ES-I3 (cell line): Measurements from ENCODE around the gene KRT8.

Experiments
- H3K36me3 ChIP-seq: 2 replicates; pipeline ENCODE4 v1.6.1; 2013; ENCODE audit warnings: mild to moderate bottlenecking, low read length, control low read depth, moderate library complexity; ENCODE audit not compliant: insufficient read depth
- H3K4me1 ChIP-seq: 2 replicates; pipeline ENCODE4 v1.6.1; 2013; ENCODE audit warnings: mild to moderate bottlenecking, control low read depth, low read length; ENCODE audit not compliant: insufficient read depth
- H3K9ac ChIP-seq: 2 replicates; pipeline ENCODE4 v1.6.1; 2013; ENCODE audit warnings: low read depth, mild to moderate bottlenecking, low read length, moderate library complexity
- H3K9me3 ChIP-seq: 2 replicates; pipeline ENCODE4 v1.6.1; 2013; ENCODE audit warnings: mild to moderate bottlenecking, low read length, moderate library complexity; ENCODE audit not compliant: control insufficient read depth, insufficient read depth

KRT8 gene

DNA sequence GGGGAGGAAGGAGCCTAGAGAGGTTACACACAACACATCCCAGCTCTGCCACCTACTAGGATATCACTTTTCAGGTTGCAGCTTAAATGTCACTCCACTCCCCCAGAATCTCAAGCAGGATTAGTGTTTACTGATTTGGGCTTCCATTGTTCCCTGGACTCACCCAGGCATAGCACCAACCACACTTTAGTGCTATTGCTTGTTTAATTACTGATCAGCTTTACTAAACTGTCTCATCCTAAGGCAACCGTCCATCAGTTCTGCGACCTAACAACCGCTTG lies 38.0 kb upstream of the KRT8 start:
- Histone ChIP-seq H3K4me1 (peaks cover 48% of the 10 kb centered on the region), H3K9ac (no peak overlapping the region)

DNA sequence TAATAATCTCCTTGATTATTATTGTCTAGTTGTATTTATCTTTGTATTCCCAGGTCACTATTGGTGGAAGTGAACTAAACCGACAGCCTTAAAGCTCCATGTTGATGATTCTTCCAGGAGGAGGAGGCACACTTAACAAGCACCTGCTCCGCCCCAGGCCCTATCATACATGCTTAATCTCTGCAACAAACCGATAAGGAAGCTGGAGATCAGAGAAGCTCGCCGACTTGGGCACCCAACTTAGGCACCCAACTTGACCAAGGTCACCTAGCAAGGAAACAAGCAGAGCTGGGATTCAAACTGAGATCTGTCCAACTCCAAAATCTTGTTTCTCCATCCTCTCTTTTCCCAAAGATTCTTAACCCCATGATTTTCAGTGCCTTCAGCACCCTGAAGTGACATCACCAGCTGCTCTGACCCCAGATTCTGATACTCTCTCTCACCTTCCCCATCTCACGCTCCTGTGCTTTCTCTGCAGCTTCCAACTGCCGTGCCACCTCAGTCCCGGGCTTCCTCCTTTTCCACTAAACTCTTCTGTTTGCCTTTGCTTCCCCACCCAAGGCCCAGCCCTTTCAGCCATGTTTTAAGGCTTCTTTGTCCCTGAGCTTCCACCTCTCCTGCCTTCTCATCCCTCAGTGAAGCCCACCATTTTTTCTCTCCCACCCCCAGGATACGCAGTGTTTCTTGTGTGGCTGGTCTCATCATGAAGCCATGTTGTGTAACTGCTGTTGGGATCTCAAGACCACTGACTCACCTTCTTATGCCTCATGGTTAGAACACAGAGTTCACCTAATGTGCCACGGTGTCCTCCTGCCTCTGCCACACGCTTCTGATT lies 37.4 kb upstream of the KRT8 start:
- H3K4me1 ChIP-seq: peaks cover 43% of the 10 kb centered on the region
- H3K36me3 ChIP-seq: no peaks in the 10 kb centered on the region
- H3K9me3 ChIP-seq: no peaks in the 10 kb centered on the region
- H3K9ac ChIP-seq: no peak overlapping the region

More for the DNA sequence above, 38.0 kb upstream of the KRT8 start:
- no peaks in the 10 kb centered on the region for H3K36me3 ChIP-seq
- H3K9me3 ChIP-seq: no peaks in the 10 kb centered on the region

DNA sequence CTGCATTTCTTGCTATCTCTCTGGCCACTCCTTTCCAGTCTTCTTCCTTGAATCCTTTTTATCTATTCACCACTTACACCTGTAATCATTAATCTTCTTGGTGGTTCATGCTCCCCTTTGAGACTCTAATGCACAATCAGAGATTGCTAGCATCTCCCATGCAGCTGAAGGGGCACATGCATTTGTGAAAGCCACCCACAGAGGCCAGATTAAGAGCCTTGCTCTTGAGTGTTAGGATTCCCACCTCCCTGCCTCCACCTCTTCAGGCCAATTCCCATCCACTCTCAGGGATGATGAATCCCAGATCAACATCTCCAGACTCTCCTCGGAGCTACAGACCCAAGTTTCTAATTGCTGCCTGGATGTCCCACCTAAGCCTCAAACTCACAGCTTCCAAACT lies 24.7 kb upstream of the KRT8 start:
- Histone ChIP-seq H3K9ac (no peak overlapping the region), H3K36me3 (no peaks in the 10 kb centered on the region), H3K4me1 (peaks cover 28% of the 10 kb centered on the region), H3K9me3 (no peaks in the 10 kb centered on the region)

DNA sequence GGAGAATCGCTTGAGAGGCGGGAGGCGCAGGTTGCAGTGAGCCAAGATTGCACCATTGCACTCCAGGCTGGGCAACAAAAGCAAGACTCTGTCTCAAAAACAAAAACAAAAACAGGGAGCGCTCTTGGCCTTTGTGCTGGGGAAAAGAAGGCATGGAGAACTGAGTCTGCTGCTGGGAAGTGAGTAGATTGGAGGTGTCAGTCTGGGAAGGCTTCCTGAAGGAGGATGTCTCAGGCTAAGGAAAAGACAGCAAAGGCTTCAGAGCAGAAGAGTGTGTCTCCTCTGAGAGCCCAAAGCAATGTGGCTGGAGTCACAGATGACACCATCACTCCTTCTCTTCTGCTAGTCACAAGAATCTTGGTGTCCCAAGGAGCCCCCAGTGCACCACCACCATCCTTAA lies 23.1 kb upstream of the KRT8 start:
- Histone ChIP-seq H3K4me1 (peaks cover 29% of the 10 kb centered on the region), H3K36me3 (no peaks in the 10 kb centered on the region), H3K9me3 (no peaks in the 10 kb centered on the region), H3K9ac (no peak overlapping the region)

DNA sequence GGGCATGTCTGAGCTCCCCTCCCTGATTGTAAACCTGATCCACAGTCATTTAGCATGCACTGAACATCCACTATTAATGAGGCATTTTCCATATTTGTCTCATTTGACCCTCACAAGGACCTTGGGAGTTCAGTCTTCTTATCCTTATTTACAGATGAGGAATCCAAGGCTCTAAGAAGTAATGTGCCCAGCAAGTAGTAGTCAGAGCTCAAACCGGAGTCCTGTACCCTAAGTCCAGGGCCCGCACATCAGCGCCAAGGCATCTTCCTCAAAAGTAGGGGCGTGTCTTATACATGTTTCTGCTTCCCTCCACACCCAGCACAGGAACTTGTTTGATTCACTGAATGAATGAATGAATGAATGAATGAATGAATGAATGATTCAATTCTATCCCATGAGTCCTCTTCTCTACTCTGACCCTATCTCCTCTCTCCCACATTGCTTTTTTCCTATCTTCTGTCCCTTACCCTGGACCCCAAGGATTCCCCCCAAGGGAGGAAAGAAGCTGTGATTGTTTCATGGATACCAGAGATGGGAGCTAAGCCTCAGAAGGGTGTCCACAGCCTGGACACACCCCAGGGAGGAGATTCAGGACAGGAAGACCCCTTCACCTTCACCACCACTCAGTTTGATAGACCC lies 21.8 kb upstream of the KRT8 start:
- Histone ChIP-seq H3K9ac (no peak overlapping the region), H3K4me1 (peaks cover 29% of the 10 kb centered on the region), H3K36me3 (no peaks in the 10 kb centered on the region), H3K9me3 (no peaks in the 10 kb centered on the region)

DNA sequence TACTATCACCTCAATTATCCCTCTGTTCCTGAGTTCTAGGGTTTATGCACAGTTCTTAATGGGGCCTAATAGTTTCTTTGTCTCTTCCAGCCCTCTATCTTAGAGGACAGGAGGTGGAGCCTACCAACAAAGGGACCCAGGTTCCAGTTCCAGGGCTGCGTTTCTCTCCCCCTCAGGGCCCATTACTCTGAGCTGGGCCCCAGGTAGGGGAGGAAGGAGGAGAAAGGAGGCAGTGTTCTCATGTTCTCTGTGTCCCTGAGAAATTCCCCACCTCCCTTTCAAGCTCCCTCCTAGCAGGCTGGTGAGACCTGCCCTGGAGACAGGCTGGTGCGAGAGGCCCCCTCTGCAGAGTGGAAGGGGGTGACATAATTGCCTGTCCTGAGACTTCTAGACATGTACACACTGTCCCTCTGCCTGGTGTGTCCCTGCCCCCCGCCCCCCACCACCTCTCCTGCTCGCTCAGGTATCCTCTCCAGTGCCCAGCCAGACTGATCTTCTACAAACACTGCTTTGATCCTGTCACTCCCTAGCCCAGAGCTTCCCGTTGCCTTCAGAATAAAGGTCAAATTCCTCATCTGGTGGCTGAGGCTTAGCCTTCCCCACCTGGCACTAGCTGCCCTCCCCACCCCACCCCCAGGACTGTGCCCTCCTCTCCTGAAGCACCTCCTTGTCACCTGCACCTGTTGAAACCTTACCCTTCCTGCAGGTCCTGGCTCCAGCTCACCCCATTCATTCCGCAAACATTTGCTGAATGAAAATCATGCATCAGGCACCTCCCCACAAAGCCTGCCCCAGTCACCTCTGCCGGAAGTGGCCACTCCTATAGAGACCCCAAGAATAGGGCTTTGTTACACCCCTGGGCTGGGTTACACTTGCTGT lies 21.1 kb upstream of the KRT8 start:
- H3K9ac ChIP-seq: no peak overlapping the region
- no peaks in the 10 kb centered on the region for H3K9me3 ChIP-seq
- H3K36me3 ChIP-seq: no peaks in the 10 kb centered on the region
- peaks cover 34% of the 10 kb centered on the region for H3K4me1 ChIP-seq

DNA sequence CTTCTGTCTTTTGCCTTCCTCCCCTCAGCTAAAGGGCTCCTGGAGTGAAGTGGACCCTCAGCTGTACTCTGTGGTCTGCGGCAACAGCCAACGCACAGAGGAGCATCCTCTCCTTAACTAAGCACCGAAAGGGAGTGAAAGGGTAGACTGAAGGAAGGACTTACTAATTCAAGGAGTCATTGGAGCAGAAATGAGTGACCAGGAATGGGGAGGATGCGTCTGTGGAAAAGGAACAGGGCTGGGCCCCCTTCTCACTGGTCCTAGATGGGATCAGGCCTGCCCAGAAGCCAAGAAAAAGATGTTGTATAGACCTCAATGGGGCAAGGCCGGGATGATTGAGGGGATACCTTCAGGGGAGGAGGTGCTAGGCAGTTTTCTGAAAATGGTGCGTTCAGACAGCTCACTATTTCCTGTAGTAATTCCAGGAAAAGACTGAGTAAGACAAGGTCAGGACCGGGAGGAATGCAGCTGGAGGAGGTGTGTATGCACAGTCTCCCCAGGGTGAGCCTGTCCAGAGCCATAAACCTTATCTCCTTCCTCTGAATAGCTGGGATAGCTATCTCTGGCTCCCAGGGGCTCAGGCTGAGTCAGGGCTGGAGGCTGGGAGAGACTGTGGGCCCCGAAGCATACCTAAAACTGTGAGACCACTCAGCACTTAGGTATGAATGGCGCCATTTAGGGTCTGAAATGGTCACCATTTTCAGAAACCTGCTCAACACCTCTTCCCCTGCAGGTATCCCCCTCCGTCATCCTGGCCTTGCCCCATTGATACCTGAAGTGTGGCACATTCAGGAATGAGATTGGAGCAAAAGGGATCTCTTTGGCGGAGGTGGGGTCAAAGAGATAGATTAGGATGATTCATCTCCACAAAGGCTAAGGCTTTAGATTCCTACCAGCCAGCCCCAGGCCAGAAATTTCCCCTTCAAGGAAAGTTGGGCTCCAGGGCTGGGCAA lies 20.2 kb upstream of the KRT8 start:
- Histone ChIP-seq H3K9me3 (no peaks in the 10 kb centered on the region), H3K4me1 (peaks cover 39% of the 10 kb centered on the region), H3K36me3 (no peaks in the 10 kb centered on the region), H3K9ac (no peak overlapping the region; the same call in 1 of the 2 replicates)

DNA sequence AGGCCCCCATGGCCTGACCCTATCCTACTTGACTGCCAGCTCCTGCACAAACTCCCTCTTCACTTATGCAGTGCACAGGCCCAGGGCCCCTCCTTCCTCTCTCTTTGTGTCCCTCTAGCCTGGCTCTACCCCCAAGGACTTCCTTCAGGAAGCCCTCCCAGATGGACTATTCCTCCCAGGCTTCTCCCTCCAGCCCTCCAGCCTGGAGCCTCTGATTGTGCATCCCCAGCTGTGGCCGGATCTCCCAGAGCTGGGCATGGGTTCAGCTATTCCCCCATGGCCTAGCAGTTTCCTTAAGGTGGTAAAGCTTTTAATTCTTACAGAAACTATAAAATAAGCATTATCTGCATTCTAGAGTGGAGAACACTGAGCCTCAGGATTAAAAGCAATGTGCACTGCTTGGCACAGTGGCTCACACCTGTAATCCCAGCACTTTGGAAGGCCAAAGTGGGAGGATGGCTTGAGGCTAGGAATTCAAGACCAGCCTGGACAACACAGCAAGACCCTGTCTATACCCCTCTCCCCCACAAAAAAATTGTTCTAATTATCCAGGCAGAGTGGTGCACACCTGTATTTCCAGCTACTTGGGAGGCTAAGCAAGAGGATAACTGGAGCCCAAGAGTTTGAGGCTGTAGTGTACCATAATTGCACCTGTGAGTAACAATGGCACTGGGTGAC lies 16.8 kb upstream of the KRT8 start:
- H3K9ac ChIP-seq: no peak overlapping the region
- no peaks in the 10 kb centered on the region for H3K9me3 ChIP-seq
- H3K36me3 ChIP-seq: no peaks in the 10 kb centered on the region
- H3K4me1 ChIP-seq: peaks cover 32% of the 10 kb centered on the region

DNA sequence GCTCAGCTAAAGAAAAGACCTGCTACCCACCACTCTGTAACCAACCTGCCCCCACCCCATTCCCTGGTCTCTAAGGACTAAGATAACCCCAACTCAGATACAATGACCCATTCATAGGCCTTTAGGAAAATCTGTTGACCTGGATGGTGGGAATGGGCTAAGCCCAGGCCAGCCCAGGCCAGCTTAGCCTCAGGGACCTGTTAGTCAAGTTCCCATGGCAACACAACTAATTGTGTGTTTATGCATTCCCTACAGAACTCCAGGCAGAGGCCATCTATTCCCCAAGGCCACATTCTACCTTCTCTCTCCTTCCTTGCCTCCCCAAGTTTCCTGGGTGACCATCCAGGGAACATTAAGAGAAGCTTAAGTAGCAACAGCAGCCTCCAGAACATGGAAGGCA lies 16.1 kb upstream of the KRT8 start:
- no peaks in the 10 kb centered on the region for H3K9me3 ChIP-seq
- no peaks in the 10 kb centered on the region for H3K36me3 ChIP-seq
- peaks cover 25% of the 10 kb centered on the region for H3K4me1 ChIP-seq
- H3K9ac ChIP-seq: no peak overlapping the region

DNA sequence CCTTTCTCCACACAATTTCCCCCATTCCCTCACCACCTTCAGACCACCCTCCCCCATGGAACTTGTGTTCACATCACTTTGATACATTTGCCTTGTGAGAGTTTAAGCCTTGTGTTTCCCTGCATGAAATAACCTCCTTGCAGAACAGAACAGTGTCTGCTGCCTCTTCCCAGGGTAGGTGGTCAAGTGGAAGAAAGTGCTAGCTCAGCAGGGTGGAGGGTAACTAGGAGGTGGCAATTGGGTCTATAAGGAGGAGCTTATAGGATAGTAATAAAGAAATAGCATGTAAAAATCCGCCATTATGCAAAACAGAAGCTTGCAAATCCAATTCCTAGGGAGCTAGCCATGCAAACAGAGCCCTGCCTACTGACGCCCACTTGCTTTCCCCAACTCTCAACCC lies 13.9 kb upstream of the KRT8 start:
- Histone ChIP-seq H3K9me3 (no peaks in the 10 kb centered on the region), H3K36me3 (no peaks in the 10 kb centered on the region), H3K9ac (no peak overlapping the region), H3K4me1 (peaks cover 10% of the 10 kb centered on the region)

DNA sequence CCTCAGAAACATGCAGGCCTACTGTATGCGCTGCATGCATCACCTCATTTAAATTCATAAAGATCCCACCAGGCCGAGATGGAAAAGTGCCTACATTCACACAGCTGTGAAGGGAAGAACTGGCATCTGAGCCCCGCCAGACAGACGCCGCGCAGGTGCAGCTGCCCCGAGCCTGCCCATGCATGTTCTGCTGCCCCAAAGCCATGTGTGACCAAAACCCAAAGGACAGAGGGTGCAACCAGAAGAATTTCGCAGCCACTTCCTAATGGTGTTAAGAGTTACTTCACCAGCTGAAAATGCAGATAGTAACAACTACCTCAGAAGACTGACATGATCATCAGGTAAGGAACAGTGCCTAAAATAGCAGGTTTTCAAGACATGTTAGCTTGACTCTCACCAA lies 13.5 kb upstream of the KRT8 start:
- Histone ChIP-seq H3K9ac (no peak overlapping the region), H3K36me3 (no peaks in the 10 kb centered on the region), H3K4me1 (peaks cover 10% of the 10 kb centered on the region), H3K9me3 (no peaks in the 10 kb centered on the region)

DNA sequence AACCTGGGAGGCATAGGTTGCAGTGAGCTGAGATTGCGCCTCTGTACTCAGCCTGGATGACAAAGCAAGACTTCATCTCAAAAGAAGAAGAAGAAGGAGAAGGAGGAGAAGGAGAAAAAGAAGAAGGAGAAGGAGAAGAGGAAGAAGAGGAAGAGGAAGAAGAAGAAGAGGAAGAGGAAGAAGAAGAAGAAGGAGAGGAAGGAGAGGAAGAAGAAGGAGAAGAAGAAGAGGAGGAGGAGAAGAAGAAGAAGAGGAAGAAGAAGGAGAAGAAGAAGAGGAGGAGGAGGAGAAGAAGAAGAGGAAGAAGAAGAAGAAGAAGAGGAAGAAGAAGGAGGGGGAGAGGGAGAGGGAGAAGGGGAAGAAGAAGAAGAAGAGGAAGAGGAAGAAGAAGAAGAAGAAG lies 12.9 kb upstream of the KRT8 start:
- Histone ChIP-seq H3K9ac (no peak overlapping the region), H3K9me3 (no peaks in the 10 kb centered on the region), H3K36me3 (no peaks in the 10 kb centered on the region), H3K4me1 (peaks cover 10% of the 10 kb centered on the region)

DNA sequence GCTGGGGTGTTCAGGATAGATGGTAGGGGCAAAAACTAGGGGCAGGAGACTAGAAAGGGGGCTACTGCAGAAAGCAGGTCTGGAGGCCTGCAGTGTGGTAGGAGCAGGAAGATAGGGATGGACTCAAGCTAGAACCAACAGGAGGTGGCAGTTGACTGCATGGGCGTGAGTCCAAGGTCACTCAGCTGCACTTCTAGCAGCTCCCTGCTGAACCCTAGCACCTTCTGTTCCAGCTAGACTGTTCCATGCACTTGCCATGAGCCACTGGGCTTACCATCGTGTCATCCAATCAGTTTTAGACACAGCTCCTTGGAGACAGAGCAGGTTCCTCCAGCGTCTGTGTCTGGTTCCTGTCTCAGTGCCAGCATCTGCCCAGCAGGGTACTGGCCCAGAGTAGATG lies 11.3 kb upstream of the KRT8 start:
- Histone ChIP-seq H3K36me3 (no peaks in the 10 kb centered on the region), H3K9me3 (no peaks in the 10 kb centered on the region)

More for the DNA sequence above, 11.3 kb upstream of the KRT8 start:
- Histone ChIP-seq H3K4me1 (peaks cover 7% of the 10 kb centered on the region), H3K9ac (no peak overlapping the region)
